Activated CD8-positive, alpha-beta memory T cell treated with anti-CD3 and anti-CD28 coated beads, Interleukin-2, amount 50 U/mL, for 1 hour (primary cell): Measurements from ENCODE around the gene OGFOD3.
"Not testable (repeated sequence)": the region's sequence is repeated elsewhere in the genome, so short reads cannot be mapped to it uniquely, and the experiment has no call there.

Experiments
- DNase-seq: peaks from one replicate; pipeline ENCODE4 v3.0.0-alpha.2; 2020; ENCODE audit errors: extremely low read depth

Gene OGFOD3

DNA sequence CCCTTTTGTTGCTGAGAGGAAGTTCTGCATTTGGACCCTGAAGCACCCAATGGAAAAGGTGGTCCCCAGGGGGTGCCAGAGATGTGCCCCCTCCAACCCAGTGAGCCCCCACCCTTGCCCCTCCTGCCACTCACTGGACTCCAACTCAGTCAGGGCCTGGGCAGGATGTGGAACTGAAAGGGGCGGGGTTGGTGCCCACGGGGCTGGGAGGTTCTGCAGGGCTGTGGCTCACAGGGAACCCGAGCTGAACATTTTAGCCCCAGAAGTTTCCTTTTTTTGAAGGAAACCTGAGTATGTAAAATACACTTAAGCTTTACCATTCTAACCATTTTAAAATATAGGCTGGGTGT is 15.8 kb upstream of the OGFOD3 start:
- no peak for DNase-seq

GRCh38 chr17:82433560-82434215 is 15.3 kb upstream of the OGFOD3 start:
- DNase-seq = no peak

DNA sequence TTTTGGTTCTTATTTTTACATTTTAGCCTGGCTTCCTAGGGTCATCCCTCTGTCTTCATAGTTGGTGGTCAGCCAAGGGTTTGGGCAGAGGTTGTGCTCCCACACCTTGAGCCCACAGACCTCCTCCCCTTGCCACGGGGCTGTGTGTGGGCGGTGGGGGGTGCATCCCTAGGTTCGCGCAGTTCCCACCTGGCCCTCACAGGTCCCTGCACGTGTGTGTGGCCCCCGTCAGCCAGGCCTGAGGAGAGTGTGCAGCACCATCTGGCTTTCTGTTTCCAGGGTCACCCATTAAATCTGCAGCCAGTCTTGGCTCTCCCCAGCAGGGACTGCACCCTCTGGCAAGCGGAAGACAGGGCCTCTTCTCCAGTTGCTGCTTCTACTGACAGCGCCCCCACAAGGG is 13.6 kb upstream of the OGFOD3 start:
- no peak for DNase-seq

DNA sequence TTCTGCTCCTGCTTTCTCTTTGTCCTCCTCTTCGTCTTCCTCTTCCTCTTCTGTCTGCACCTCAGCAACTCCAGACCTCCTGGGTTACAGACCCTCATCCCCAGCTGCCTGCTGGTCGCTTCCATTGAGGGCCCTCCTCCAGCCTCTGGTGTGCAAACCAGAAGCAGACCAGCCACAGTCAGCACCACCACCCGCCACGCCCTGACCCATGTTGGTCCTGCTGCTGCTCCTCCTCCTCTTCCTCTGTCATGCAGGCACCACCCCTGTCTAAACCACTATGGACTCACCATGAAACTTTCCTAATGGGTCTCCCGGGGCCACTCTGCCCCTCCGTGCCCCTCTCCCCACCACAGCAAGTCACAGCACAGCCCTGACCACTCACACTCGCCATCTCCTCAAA is 11.4 kb upstream of the OGFOD3 start:
- DNase-seq = no peak

GRCh38 chr17:82428546-82428945 is 10.2 kb upstream of the OGFOD3 start:
- no peak for DNase-seq

DNA sequence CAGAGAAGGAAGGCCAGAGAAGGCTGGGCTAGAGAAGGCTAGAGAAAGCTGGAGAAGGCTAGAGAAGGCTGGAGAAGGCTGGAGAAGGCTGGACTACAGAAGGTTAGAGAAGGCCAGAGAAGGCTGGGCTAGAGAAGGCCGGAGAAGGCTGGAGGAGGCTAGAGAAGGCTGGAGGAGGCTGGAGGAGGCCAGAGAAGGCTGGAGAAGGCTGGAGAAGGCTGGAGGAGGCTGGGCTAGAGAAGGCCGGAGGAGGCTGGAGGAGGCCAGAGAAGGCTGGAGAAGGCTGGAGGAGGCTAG is 6.4 kb upstream of the OGFOD3 start:
- no peak for DNase-seq

DNA sequence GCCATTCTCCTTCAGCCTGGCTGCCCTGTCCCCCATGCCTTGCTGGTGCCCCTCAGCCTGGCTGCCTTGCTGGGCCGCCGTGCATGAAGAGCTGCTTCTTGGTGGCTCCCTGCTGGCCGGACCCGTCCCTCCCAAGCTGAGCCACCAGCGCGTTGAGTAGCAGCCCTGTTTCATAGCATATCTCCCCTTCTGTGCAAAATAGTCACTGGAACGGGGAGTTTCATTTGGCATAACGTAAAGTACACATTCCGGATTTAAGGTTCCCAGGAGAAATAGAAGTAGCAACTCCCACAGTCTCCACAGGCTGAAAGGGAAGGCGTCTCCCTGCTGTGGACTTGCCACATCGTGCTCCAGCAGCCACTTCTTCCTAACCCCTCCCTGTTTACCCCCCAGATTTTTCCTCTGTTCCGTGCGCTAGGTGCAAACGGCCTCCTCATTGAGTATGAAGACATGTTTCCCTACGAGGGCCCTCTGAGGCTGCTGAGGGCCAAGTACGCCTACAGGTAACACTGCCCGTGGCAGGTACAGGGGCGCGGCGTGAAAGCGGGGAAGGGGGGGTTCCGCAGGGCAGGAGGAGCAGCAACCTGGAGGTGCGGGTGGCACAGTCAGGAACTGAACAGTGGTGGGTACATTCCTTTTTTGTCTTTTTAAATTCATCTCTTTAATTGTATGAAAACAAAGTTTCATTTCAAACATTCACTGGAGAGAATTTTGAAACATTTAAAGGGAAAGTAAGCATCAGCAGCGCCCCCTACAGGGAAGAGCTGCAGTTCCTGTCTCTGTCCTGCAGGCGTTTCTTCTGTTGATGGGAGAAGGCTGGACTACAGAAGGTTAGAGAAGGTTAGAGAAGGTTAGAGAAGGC is 5.8 kb upstream of the OGFOD3 start:
- no peak for DNase-seq

GRCh38 chr17:82419540-82419939 is 1.2 kb upstream of the OGFOD3 start:
- no peak for DNase-seq

DNA sequence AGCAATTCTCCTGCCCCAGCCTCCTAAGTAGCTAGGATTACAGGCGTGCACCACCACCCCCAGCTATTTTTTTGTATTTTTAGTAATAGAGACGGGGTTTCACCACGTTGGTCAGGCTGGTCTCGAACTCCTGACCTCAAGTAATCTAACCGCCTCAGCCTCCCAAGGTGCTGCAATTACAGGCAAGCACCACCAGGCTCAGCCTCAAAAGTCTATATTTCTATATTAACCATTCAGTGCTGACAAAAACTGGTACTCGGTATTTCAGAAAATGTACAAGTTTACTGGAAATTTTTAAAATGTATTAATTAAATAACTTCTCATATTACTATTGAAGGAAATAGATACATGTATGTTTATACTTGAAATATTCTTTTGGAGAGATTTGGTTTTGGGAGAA is 1.6 kb downstream of the OGFOD3 start:
- DNase-seq = no peak

DNA sequence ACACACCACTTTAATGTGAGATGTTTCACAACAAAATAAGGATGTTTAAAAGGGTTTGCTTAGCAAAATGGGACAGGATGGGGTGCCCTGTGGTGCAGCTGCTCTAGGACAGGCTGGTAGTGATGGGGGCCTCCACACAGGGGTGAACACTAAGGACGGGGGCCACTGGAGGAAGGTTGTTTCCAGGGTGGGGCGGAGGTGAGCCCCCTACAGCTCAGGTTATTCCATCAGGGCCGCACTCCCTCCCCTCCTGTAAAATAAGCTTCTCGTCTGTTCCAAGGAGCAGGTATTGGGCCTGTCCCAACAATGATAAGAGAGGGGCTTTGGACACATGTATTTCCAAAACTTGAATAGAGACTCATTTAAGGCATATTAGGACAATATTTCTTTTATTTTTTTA is 2.1 kb downstream of the OGFOD3 start:
- no peak for DNase-seq

GRCh38 chr17:82415786-82416185 is 2.6 kb downstream of the OGFOD3 start:
- DNase-seq = no peak

- no peak for DNase-seq
These were observed 3.0 kb downstream of the OGFOD3 start for GRCh38 chr17:82415336-82415735.

GRCh38 chr17:82414548-82415281 is 3.7 kb downstream of the OGFOD3 start:
- peak; percentile 37 for DNase-seq

GRCh38 chr17:82412535-82413520 is 5.6 kb downstream of the OGFOD3 start:
- DNase-seq = no peak

- not testable (repeated sequence) for DNase-seq
These were observed 6.3 kb downstream of the OGFOD3 start for GRCh38 chr17:82412081-82412480.

- DNase-seq = no peak
These were observed 6.9 kb downstream of the OGFOD3 start for GRCh38 chr17:82411396-82412053.

DNA sequence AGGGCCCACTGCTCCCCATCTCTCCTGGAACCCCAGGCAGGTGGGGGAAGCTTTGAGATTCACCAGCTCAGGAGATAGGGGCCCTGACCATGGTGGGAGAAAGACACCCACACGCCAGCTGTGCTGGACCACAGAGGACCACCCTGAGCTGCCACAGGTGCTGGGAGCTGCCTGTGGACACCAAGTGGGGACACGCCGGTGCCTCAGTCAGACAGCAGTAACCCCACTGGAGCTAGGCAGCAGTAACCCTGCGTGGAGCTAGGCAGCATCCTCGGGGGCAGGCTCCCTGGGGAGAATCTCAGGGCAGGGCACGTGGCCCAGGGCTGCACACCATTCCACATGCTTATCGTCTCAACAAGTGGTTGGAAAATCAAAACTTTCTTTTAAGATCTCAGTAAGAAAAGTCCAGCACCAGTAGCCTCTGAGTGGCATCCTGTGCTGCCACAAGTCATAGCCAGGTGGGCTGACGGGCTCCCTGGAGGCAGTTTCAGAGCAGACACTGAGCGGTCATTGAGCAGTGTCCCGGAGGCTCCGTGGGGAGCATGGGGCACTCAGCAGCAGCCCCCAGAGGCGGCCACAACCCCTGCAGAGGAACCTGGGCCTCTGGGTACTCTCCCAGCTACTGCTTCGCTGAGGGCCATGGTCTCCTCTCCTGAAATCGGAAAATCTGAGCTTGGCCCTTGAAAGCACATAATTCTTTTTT is 8.2 kb downstream of the OGFOD3 start:
- DNase-seq = no peak

DNA sequence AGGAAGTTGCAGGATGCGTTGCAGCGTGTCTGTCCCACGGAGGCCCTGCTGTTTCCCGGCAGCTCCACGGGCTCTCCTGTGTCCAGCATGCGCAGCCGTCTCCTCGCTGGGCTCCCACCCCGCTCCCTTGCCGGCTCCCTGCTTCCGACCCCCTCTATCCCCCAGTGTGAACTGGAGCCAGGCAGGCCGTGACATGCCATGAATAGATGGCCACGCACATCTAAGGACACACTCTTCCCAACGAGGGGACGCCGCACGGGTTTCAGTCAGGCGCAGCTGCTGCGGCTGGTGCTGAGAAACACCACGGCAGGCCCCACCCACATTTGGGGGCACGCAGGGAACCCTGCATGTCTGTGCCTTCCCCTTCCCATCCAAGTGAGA is 9.5 kb downstream of the OGFOD3 start:
- DNase-seq = no peak

DNA sequence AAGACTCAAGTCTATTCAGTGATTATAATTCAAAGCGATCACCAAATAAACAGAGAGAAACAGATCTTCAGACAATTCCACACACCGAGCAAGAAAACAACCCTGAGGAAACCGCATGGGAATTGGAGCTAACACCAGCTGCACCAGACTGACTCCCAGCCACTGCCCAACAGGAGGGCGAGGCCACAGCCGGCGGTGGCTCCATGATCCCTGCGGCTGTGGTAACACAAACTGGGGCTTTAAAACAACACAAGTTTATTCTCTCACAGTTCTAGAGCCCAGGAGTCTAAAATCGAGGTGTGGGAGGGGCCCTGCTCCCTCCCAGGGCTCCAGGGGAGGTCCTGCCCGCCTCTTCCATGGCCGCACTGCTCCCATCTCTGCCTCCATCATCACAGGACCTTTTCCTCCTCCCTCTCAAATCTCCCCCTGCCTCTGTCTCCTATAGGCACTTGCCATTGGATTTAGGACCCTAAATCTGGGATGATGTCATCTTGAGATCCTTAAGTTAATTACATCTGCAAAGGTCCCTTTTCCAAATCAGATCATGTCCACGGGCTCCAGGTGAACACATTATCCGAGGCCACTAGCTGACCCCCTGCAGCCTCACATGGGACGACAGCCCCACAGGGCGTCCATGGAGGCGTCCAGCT is 10.0 kb downstream of the OGFOD3 start:
- no peak for DNase-seq

DNA sequence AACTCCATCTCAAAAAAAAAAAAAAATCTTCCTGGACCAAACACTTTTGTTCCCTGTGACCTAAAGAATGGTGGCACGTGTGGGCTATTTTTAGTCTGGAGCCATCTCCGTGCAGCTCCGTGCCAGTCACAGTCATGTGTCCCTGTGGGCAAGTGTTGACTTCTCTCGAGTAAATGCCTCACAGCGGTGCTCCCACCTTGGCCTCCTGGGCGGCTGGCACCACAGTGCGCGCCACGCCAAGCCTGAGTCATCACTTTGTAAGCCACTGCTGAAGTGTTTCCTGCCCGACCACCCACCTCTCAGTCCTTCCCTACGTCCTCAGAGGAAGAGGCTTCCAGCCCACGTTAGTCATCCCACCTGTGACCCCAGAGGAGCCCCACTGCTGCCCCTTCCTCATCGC is 11.1 kb downstream of the OGFOD3 start:
- DNase-seq = no peak
